D341Med (cell line): ENCODE data around the gene PPP2R3A.
"Not testable (repeated sequence)": the region's sequence is repeated elsewhere in the genome, so short reads cannot be mapped to it uniquely, and the experiment has no call there.

Experiments used
- DNase-seq: peaks from one replicate; pipeline ENCODE4 v3.0.0; 2012; ENCODE audit warnings: low spot score

The PPP2R3A gene

GRCh38 chr3:135965506-135966270, at the start of gene PPP2R3A:
Gene PPP2R3A, plus strand, starts transcription at chr3:135965728. Its CDS starts 35,771 bp downstream, at chr3:136001499.
- peak; percentile 96 for DNase-seq

DNA sequence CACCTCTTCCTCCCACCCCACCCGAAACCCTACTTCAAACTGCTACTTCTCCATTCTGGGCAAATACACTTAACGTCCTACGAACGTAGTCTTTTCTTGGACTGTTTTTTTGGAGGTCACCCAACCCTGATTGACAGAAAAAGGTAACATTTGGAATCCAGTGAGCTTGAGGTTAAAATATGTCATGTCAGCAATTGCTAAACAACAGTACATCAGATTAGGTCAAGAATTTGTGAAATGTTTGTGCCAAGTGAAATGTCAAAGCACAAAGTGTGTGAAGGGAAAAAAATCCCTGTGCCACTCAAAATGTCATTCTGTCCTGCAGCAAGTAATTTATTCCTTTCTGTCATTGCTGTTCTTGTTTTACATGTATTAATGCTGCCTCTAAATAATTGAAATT, 49.2 kb upstream of the PPP2R3A start:
- DNase-seq, result no peak

DNA sequence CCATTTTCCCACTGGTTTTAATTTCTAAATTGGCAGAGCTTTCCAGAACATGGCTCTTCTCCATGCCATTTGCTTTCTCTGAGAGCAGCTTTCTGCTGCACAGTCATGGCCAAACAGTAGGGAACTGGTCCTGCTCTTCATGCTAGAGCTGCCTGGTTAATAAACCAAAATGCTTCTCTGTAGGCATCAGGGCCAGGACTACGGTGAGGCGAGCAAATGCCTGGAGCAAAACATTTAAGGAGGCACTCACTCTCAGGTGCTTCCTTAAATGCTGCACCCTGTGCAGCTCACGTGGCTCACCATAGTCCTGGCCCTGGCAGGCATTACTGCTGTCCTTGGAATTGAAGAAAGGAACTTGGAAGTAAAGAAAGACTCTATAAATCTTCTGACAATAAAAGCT, 48.5 kb upstream of the PPP2R3A start:
- no peak for DNase-seq

GRCh38 chr3:135917927-135918597, 47.5 kb upstream of the PPP2R3A start:
- DNase-seq, result no peak

GRCh38 chr3:135918600-135918999, 46.9 kb upstream of the PPP2R3A start:
- no peak for DNase-seq

GRCh38 chr3:135920275-135920674, 45.3 kb upstream of the PPP2R3A start:
- no peak for DNase-seq

- no peak for DNase-seq
These were observed 42.7 kb upstream of the PPP2R3A start for GRCh38 chr3:135922903-135923250.

DNA sequence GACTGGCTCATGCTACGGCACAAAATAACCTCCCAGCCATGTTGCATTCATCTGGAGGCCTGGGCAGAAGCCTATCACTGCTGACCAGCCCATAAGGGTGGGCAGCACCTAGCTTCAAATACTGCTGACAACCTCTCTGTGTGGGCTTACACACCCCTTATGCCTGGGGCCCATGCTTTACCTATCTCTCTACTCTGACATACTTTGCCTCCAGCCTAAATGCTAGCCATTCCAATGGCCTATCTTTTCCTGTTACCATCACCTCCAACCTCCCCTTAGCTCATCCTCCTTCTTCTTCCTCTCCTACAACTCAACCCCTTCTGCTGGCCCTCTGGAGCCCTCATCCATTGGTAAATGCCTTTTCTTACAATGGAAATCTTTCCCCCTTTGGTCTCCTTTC, 41.0 kb upstream of the PPP2R3A start:
- no peak for DNase-seq

DNA sequence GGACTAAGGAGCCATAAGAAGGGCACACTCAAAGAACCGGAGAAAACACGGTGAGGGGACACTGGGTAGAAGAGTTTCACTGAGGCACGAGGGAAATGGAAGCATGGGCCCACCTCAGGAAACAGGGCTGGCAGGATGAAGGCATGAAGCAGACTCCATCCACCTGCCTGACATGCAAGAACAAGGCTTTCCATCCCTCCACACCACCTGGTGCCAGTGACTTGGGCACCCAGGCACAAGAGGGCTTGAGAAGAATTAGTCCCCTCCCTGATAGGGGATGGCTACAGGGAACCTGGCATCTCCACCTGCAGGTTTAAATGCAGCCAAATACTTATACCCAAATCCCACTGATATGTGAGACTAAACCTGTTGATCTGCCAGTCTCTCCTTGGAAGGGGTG, 38.9 kb upstream of the PPP2R3A start:
- DNase-seq, result no peak

DNA sequence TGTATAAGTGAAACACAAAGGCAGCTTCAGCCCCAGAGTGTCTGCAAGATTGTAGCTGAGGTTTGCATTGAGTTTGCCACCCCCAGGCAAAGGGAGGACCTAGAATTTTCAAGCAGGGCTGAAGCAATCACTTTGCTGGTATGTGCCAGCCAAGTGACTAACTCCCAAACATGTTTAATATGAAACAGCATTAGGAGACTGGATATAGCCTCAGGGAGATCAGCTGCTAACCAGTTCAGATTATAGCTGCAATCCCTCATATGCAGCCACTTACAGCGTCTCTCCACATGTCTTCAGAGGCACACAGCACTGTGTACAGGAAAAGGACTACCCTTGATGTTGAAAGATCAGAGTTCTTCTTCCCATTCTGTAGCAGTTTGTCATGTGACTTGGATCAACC, 38.4 kb upstream of the PPP2R3A start:
- DNase-seq, result no peak

DNA sequence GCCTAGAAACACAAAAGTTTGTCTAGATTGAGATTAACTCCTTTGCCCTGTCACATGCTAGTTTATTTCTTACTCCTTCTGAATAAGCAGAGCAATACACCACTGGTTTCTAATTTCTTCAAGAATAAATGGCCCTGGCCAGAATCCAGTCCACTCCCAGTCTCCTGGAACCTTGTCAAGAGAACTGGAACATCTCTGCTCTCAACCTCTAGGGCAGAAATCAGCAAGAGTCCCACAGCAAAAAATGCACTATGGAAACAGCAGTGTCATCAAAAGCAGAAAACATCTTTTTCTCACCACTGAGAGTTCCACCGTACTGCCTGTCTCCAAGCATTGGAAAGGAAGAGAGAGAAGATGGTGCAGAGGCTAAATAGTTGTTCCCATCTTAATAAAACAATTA, 35.9 kb upstream of the PPP2R3A start:
- no peak for DNase-seq

DNA sequence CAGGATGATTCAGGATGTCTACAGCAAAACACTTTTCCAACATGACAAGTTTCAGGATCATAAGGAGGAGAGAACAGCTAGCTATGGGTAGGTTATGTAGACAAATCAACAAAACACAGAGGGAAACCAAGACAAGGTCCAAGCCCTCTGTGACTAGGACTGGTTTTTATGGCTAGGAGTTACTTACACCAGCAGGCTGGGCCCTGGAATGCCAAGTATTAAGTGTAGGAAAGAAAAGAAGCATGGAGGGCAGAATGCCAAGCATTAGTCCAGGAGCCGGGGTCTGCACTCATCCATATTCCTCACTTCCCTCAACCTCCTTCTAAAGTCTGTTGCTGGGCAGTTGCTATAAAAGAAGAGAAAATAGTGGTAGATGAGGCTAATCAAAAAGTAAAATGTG, 35.3 kb upstream of the PPP2R3A start:
- DNase-seq, result no peak

DNA sequence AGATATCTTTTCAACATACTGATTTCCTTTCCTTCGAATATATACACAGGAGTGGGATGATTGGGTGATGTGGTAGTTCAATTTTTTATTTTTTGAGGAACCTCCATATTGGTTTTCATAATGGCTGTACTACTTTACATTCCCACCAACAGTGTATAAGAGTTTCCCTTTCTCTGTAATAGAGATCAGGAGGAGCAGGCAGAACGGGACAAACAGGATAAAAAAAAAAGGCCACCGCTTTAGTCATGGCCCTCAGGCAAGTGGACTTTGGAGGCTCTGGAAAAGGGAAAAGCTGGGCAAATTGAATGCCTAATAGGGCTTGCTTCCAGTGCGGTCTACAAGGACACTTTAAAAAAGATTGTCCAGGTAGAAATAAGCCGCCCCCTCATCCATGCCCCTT, 30.4 kb upstream of the PPP2R3A start:
- not testable (repeated sequence) for DNase-seq

GRCh38 chr3:135937766-135938165, 27.8 kb upstream of the PPP2R3A start:
- DNase-seq, result not testable (repeated sequence)

- no peak for DNase-seq
These were observed 20.7 kb upstream of the PPP2R3A start for GRCh38 chr3:135944831-135945230.

- no peak for DNase-seq
These were observed 14.6 kb upstream of the PPP2R3A start for GRCh38 chr3:135950941-135951340.

- no peak for DNase-seq
These were observed 1.2 kb upstream of the PPP2R3A start for GRCh38 chr3:135964160-135964955.

- DNase-seq, result no peak
These were observed 411 bp upstream of the PPP2R3A start for GRCh38 chr3:135965129-135965505.

GRCh38 chr3:135966271-135966961, 888 bp downstream of the PPP2R3A start:
- DNase-seq, result peak; percentile 76

DNA sequence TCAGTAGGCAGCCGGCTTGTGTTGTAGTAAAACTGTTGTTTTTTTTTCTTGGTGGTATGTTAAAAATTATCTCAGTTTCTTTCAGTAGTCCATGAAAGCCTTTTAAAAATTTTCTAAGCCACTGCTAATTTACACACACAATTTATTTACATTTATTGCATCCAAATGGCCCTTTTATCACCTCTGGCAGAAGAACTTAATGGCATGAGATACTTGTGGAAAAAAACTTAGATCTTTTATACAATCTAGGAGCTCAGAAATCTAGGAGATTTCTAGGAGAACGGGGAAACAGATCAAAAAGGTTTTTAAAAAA, 1.4 kb downstream of the PPP2R3A start:
- DNase-seq, result no peak

DNA sequence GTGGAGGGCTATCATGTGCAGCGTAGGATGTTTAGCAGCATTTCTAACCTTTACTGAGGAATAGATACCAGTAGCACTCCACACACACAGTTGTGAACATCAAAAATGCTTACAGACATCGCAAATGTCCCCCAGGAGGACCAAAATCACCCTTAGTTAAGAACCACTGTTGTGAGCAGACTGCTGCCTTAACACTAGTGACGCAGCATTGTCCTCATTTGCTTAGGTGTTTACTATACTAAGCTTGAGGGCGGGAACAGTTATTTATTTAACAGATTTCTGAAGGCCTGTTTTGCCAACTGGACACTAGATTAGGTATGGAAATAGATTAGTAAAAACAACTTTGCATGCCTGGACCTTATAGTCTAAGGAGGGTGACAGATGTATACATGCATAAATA, 2.3 kb downstream of the PPP2R3A start:
- no peak for DNase-seq

GRCh38 chr3:135970506-135971116, 5.1 kb downstream of the PPP2R3A start:
- no peak for DNase-seq
